ENCODE data around the gene CHCHD3. TPM values are rescaled to one million over a fixed set of nuclear protein-coding genes. Genes with fewer than 3 reads are reported as not detected.

Gene CHCHD3
- total RNA-seq, 1 donor from 2014 or later: 50.6 TPM

- Histone ChIP-seq H3K27me3 (no peaks in the 10 kb centered on the region), H3K4me3 (no peak overlapping the region), H3K36me3 (no peaks in the 10 kb centered on the region), H3K4me1 (no peaks in the 10 kb centered on the region), H3K27ac (no peak overlapping the region), H3K9me3 (no peaks in the 10 kb centered on the region)
- no peak for DNase-seq (ENCODE audit: extremely low spot score in 2 of 2)
- intact Hi-C loops (cut with DNase I): no loop called here
- TF ChIP-seq CTCF (IDR thresholded peaks at IDR 0.05): no peak
- no peak for TF ChIP-seq POLR2AphosphoS5 (IDR thresholded peaks at IDR 0.05; ENCODE audit: insufficient read depth in 1 of 2, low read depth in 1 of 2)
- TF ChIP-seq POLR2A (IDR thresholded peaks at IDR 0.05): no peak
These were observed 244.4 kb downstream of the CHCHD3 start for GRCh38 chr7:132837529-132837928.

- Histone ChIP-seq H3K36me3 (no peaks in the 10 kb centered on the region), H3K4me3 (no peak overlapping the region), H3K9me3 (no peaks in the 10 kb centered on the region), H3K4me1 (no peaks in the 10 kb centered on the region), H3K27me3 (no peaks in the 10 kb centered on the region), H3K27ac (no peak overlapping the region)
- no peak for DNase-seq (ENCODE audit: extremely low spot score in 2 of 2)
- intact Hi-C loops (cut with DNase I): no loop called here
- no peak for TF ChIP-seq CTCF (IDR thresholded peaks at IDR 0.05)
- TF ChIP-seq POLR2AphosphoS5 (IDR thresholded peaks at IDR 0.05; ENCODE audit: insufficient read depth in 1 of 2, low read depth in 1 of 2): no peak
- TF ChIP-seq POLR2A (IDR thresholded peaks at IDR 0.05): no peak
These were observed 245.1 kb downstream of the CHCHD3 start for GRCh38 chr7:132836746-132837145.

GRCh38 chr7:132830941-132831340 is 250.9 kb downstream of the CHCHD3 start:
- H3K4me1 ChIP-seq: no peaks in the 10 kb centered on the region
- H3K9me3 ChIP-seq: no peaks in the 10 kb centered on the region
- H3K27ac ChIP-seq: no peak overlapping the region
- no peak overlapping the region for H3K4me3 ChIP-seq
- H3K27me3 ChIP-seq: no peaks in the 10 kb centered on the region
- DNase-seq (ENCODE audit: extremely low spot score in 2 of 2): no peak
- TF ChIP-seq POLR2A (IDR thresholded peaks at IDR 0.05) (no peak), POLR2AphosphoS5 (IDR thresholded peaks at IDR 0.05; ENCODE audit: insufficient read depth in 1 of 2, low read depth in 1 of 2) (no peak), CTCF (IDR thresholded peaks at IDR 0.05) (no peak)
- H3K36me3 ChIP-seq: no peaks in the 10 kb centered on the region
- intact Hi-C loops (cut with DNase I): no loop called here

- TF ChIP-seq CTCF (IDR thresholded peaks at IDR 0.05): no peak
- no peak for TF ChIP-seq POLR2A (IDR thresholded peaks at IDR 0.05)
- TF ChIP-seq POLR2AphosphoS5 (IDR thresholded peaks at IDR 0.05; ENCODE audit: insufficient read depth in 1 of 2, low read depth in 1 of 2): no peak
- intact Hi-C loops (cut with DNase I): no loop called here
- H3K4me3 ChIP-seq: no peak overlapping the region
- H3K27ac ChIP-seq: no peak overlapping the region
- H3K27me3 ChIP-seq: no peaks in the 10 kb centered on the region
- no peak for DNase-seq (ENCODE audit: extremely low spot score in 2 of 2)
- no peaks in the 10 kb centered on the region for H3K4me1 ChIP-seq
- H3K36me3 ChIP-seq: no peaks in the 10 kb centered on the region
- no peaks in the 10 kb centered on the region for H3K9me3 ChIP-seq
These were observed 253.4 kb downstream of the CHCHD3 start for GRCh38 chr7:132828502-132828901.

- no peak for DNase-seq (ENCODE audit: extremely low spot score in 2 of 2)
- H3K4me3 ChIP-seq: no peak overlapping the region
- H3K4me1 ChIP-seq: no peaks in the 10 kb centered on the region
- H3K36me3 ChIP-seq: no peaks in the 10 kb centered on the region
- H3K9me3 ChIP-seq: no peaks in the 10 kb centered on the region
- H3K27me3 ChIP-seq: no peaks in the 10 kb centered on the region
- no peak overlapping the region for H3K27ac ChIP-seq
- TF ChIP-seq CTCF (IDR thresholded peaks at IDR 0.05) (no peak), POLR2A (IDR thresholded peaks at IDR 0.05) (no peak), POLR2AphosphoS5 (IDR thresholded peaks at IDR 0.05; ENCODE audit: insufficient read depth in 1 of 2, low read depth in 1 of 2) (no peak)
- intact Hi-C loops (cut with DNase I): no loop called here
These were observed 255.7 kb downstream of the CHCHD3 start for GRCh38 chr7:132825932-132826835.

All from vagina (tissue), 2 donors.